Duodenal mucosa (tissue), 2 donors: ENCODE measurements around the gene LSP1.
A peak's percentile ranks its signal among the peaks of the same experiment; 100 is the strongest.
"Not testable (repeated sequence)": the region's sequence is repeated elsewhere in the genome, so short reads cannot be mapped to it uniquely, and the experiment has no call there.

ENCODE experiments used
- H3K27ac ChIP-seq: one replicate; pipeline ENCODE4 v1.7.0; 2013; ENCODE audit warnings: low read depth, low read length
- H3K27me3 ChIP-seq, 2 donors: one replicate each; pipeline ENCODE4 v1.7.0; 2013; ENCODE audit warnings: low read length in 2 of 2, control low read depth in 1 of 2; ENCODE audit not compliant: insufficient read depth in 2 of 2, control insufficient read depth in 1 of 2
- H3K36me3 ChIP-seq, 2 donors: one replicate each; pipeline ENCODE4 v1.7.0; 2013; ENCODE audit warnings: low read length in 2 of 2, control low read depth in 1 of 2; ENCODE audit not compliant: insufficient read depth in 2 of 2, control insufficient read depth in 1 of 2
- H3K4me1 ChIP-seq, 2 donors: one replicate each; pipeline ENCODE4 v1.7.0; 2013; ENCODE audit warnings: low read length in 2 of 2, control low read depth in 1 of 2; ENCODE audit not compliant: insufficient read depth in 2 of 2, control insufficient read depth in 1 of 2
- H3K4me3 ChIP-seq, 2 donors: one replicate each; pipeline ENCODE4 v1.7.0; 2013; ENCODE audit warnings: low read length in 2 of 2, low read depth in 1 of 2
- H3K9ac ChIP-seq, 2 donors: one replicate each; pipeline ENCODE4 v1.7.0; 2013; ENCODE audit warnings: low read length in 2 of 2, low read depth in 1 of 2
- H3K9me3 ChIP-seq, 2 donors: one replicate each; pipeline ENCODE4 v1.7.0; 2013; ENCODE audit warnings: low read length in 2 of 2, control low read depth in 1 of 2; ENCODE audit not compliant: control insufficient read depth in 1 of 2

LSP1 gene

GRCh38 chr11:1852877-1853276 is at the start of gene LSP1:
LSP1 (plus strand) TSS chr11:1853084; CDS start chr11:1853145, 61 bp downstream.
- Histone ChIP-seq H3K9me3 (no peaks in the 10 kb centered on the region), H3K36me3 (no peaks in the 10 kb centered on the region), H3K4me3 (peak within 1 kb of the TSS; percentile 61 to 68), H3K4me1 (peaks cover 17 to 30% of the 10 kb centered on the region in 2 donors), H3K9ac (peak within 1 kb of the TSS; percentile 51 to 61), H3K27me3 (no peaks in the 10 kb centered on the region), H3K27ac (peak within 1 kb of the TSS; percentile 62)

GRCh38 chr11:1803246-1803645 is 49.6 kb upstream of the LSP1 start:
- Histone ChIP-seq H3K27me3 (peaks cover 5 to 13% of the 10 kb centered on the region in 2 donors), H3K27ac (no peak overlapping the region)

GRCh38 chr11:1803835-1804519 is 48.9 kb upstream of the LSP1 start:
- H3K9me3 ChIP-seq, H3K4me1 ChIP-seq, H3K9ac ChIP-seq, H3K36me3 ChIP-seq, H3K4me3 ChIP-seq, H3K27ac ChIP-seq: not testable (repeated sequence)
- H3K27me3 ChIP-seq = peaks cover 5 to 13% of the 10 kb centered on the region in 2 donors

More at GRCh38 chr11:1803246-1803645, 49.6 kb upstream of the LSP1 start:
- H3K9ac ChIP-seq = no peak overlapping the region
- no peaks in the 10 kb centered on the region for H3K36me3 ChIP-seq
- H3K4me1 ChIP-seq = peaks cover 0 to 6% of the 10 kb centered on the region in 2 donors
- no peak overlapping the region for H3K4me3 ChIP-seq
- no peaks in the 10 kb centered on the region for H3K9me3 ChIP-seq

GRCh38 chr11:1805525-1805924 is 47.4 kb upstream of the LSP1 start:
- H3K9me3 ChIP-seq = peaks cover 0 to 3% of the 10 kb centered on the region in 2 donors
- peaks cover 5 to 13% of the 10 kb centered on the region in 2 donors for H3K27me3 ChIP-seq
- no peak overlapping the region for H3K4me3 ChIP-seq
- H3K27ac ChIP-seq = no peak overlapping the region
- no peak overlapping the region for H3K9ac ChIP-seq
- no peaks in the 10 kb centered on the region for H3K36me3 ChIP-seq
- peaks cover 0 to 6% of the 10 kb centered on the region in 2 donors for H3K4me1 ChIP-seq

GRCh38 chr11:1807264-1807995 is 45.5 kb upstream of the LSP1 start:
- H3K27ac ChIP-seq = no peak overlapping the region
- no peak overlapping the region for H3K4me3 ChIP-seq
- H3K36me3 ChIP-seq = no peaks in the 10 kb centered on the region
- peaks cover 0 to 6% of the 10 kb centered on the region in 2 donors for H3K4me1 ChIP-seq
- H3K27me3 ChIP-seq = peaks cover 5 to 13% of the 10 kb centered on the region in 2 donors
- H3K9me3 ChIP-seq = peaks cover 0 to 3% of the 10 kb centered on the region in 2 donors
- no peak overlapping the region for H3K9ac ChIP-seq

GRCh38 chr11:1810761-1811160 is 42.1 kb upstream of the LSP1 start:
- Histone ChIP-seq H3K4me3 (no peak overlapping the region), H3K36me3 (no peaks in the 10 kb centered on the region), H3K4me1 (peaks cover 0 to 6% of the 10 kb centered on the region in 2 donors), H3K27ac (no peak overlapping the region), H3K27me3 (peaks cover 0 to 5% of the 10 kb centered on the region in 2 donors), H3K9me3 (peaks cover 0 to 3% of the 10 kb centered on the region in 2 donors), H3K9ac (no peak overlapping the region)

- no peak overlapping the region for H3K27ac ChIP-seq
These were observed 40.6 kb upstream of the LSP1 start for GRCh38 chr11:1812274-1812673.

GRCh38 chr11:1812801-1813200 is 40.1 kb upstream of the LSP1 start:
- H3K9ac ChIP-seq = no peak overlapping the region
- no peak overlapping the region for H3K27ac ChIP-seq
- H3K9me3 ChIP-seq = peaks cover 2 to 3% of the 10 kb centered on the region in 2 donors
- H3K27me3 ChIP-seq = peaks cover 0 to 6% of the 10 kb centered on the region in 2 donors
- no peaks in the 10 kb centered on the region for H3K36me3 ChIP-seq
- no peaks in the 10 kb centered on the region for H3K4me1 ChIP-seq
- H3K4me3 ChIP-seq = no peak overlapping the region

More at GRCh38 chr11:1812274-1812673, 40.6 kb upstream of the LSP1 start:
- Histone ChIP-seq H3K9me3 (peaks cover 0 to 3% of the 10 kb centered on the region in 2 donors), H3K4me1 (peaks cover 0 to 4% of the 10 kb centered on the region in 2 donors), H3K36me3 (no peaks in the 10 kb centered on the region), H3K9ac (no peak overlapping the region), H3K27me3 (peaks cover 0 to 6% of the 10 kb centered on the region in 2 donors), H3K4me3 (no peak overlapping the region)

- not testable (repeated sequence) for H3K9ac ChIP-seq, H3K27ac ChIP-seq, H3K9me3 ChIP-seq, H3K4me3 ChIP-seq, H3K27me3 ChIP-seq, H3K36me3 ChIP-seq, H3K4me1 ChIP-seq
These were observed 39.5 kb upstream of the LSP1 start for GRCh38 chr11:1813356-1813755.

- Histone ChIP-seq H3K36me3 (no peaks in the 10 kb centered on the region), H3K4me3 (no peak overlapping the region), H3K9ac (no peak overlapping the region), H3K9me3 (peaks cover 3 to 14% of the 10 kb centered on the region in 2 donors), H3K27me3 (peaks cover 0 to 6% of the 10 kb centered on the region in 2 donors), H3K27ac (no peak overlapping the region), H3K4me1 (no peaks in the 10 kb centered on the region)
These were observed 38.2 kb upstream of the LSP1 start for GRCh38 chr11:1814691-1815090.
